Activated CD8-positive, alpha-beta memory T cell treated with anti-CD3 and anti-CD28 coated beads for 4 hours (primary cell): ENCODE data around the gene RUVBL1.
A peak's percentile ranks its signal among the peaks of the same experiment; 100 is the strongest.
"Not testable (repeated sequence)": the region's sequence is repeated elsewhere in the genome, so short reads cannot be mapped to it uniquely, and the experiment has no call there.

Experiments used
- DNase-seq, 2 donors: peaks; one replicate each; pipeline ENCODE4 v3.0.0-alpha.2; 2020; ENCODE audit warnings: low read depth in 2 of 2

The RUVBL1 gene

DNA sequence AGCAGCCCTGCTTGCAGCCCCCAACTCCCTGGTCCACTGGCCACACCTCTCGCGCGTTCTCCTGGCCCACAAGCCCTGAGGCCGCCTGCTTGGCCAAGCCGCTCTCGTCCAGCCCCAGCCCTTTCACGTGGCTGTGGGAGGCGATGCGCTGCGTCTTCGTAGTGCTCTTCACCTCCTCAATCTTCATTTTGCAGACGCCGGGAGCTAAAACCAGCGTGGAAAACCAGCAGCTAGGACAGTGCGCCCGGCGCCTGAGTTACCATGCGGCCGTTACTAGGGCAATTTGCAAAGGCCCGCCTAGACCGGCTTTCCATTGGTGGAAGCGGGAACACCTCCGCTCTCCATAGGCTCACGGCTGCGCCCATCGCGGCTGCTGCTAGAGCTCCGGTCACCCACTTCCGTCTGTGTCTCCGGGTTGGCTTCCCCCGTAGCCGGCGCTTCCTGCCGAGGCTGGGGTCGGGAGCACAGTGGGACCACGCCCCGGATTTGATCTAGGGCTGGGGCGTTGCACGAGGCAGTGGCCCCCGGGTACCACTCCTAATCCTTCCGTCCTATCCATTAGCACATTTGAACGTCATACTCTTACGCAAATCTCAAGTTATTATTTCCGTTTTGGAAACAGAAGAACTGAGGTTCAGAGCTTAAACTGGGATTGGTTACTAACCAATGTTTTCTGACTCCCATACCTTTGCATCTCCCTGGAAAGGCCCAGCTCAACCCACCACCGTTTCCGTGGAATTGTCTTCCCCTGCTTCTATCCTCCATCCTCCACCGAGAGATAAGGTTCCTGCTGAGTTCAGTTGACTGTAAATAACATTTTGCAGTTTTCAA, at the start of gene RUVBL1:
TSS of gene RUVBL1 (minus strand) at position 275 of the 831 bp plus-strand sequence. CDS start at position 187, 88 bp downstream.
- DNase-seq = peak; percentile 90 to 94

DNA sequence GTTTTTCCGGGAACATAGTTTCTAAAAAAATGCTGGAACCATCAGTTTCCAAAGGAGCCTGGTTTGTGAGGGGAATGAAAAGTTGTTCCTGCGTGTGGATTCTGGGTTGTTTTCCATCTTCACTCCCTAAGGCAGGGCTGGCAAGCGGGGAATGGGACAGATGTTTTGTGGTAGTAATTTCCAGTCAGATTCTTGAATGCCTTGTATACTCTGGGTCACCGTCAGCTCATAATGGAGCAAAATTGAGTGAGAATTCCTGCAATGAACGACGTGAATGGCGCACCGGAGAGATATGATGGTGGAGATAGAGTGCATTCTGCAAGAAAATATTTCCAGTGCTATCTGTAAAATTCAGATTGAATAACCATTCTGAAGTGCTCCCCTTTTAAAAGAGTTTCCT, 49.6 kb upstream of the RUVBL1 start:
- no peak for DNase-seq

DNA sequence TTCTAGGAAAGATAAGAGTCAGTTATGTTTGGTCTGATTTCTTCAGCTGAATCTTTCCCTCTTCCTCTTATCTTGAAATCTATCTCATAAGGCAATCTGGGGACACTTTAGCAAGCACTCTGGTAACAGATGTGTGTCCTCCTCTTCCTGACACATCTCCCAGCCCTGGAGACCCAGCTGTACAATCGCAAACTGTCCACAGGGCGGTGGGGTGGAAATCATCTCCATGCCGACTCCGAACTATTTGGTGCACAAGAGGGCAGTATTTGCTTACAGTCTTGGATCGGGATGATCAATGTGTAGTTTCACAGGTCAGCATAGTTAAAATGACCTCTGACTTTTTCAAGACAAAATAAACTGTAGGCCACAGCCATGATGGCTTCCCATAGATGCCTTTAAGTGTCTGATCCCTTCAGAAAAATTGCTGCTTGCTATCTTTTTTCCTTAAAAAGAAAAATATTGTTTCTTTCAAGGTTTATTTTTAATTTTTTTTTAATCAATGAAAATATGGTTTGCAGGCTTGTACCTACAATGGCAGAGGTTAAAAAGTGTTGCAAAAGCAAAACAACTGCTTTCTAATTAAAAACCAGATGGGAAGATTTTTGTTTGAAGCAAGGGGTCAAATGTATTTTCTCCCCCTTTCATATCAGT, 47.4 kb upstream of the RUVBL1 start:
- no peak for DNase-seq

DNA sequence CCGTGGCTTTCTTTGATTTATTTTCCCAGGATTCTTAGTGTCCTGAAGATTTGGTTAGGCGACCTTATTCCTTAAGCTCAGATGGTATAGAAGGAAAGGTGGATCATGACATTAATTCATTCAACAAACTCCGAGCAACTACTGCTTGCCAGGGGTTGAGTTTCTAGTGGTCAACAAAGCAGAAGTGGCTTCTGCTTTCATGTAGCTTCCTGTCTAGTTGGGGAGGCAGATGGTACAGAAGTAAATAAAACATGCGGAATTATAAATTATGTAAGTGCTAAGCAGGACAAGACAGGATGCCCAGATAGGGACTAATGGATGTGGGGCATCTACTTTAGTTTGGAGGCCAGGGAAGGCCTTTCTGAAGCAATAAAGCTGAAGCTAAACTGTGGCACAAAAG, 45.2 kb upstream of the RUVBL1 start:
- DNase-seq = no peak

DNA sequence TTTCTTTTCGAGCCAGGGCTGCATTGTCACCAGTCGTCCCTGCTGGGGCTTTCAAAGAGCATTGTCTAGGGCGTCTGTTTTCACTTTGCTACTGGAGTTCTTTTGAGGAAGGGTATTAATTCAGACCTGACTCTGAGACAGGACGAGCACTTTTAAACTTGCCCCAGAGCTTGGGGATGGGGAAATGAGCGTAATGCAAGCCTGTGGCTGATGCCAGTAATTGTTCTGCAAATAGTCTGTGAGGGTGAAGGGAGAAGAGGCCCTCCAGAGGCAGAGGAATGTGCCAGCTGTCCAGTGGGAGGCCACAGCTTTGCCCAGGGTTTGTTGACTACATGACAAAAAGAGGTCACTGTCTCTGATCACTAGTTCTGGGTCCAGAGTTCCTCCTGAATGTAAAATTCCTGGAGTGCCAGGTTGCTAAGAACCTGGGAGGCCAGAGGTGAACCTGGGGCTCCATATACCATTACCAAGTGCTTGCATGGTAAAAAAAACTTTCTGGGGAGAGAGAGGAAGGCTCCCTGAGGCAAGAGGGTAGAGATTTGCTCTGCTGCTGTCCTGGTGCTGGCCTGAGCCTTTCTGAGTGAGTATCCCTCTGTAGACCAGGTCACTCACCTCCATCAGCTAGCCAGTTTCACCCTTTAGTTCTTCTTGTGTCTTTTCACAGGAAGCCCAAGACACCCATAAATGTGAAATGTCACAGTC, 44.5 kb upstream of the RUVBL1 start:
- DNase-seq = no peak

DNA sequence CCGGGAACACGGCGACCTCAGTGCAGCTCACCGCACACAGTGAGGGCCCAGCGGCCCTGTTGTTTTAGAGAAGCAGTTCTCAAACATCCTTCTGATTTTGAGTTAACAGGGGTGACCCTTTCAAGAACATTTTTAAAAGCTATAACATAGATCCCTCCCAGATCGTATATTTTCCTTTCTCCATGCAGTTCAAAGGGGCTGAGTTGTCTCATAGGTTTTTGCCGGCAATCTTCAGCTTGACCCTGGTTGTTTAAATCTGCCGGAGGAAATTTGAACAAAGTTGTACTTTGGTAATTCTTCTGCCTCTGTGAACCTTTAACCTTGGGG, 44.0 kb upstream of the RUVBL1 start:
- DNase-seq = no peak

DNA sequence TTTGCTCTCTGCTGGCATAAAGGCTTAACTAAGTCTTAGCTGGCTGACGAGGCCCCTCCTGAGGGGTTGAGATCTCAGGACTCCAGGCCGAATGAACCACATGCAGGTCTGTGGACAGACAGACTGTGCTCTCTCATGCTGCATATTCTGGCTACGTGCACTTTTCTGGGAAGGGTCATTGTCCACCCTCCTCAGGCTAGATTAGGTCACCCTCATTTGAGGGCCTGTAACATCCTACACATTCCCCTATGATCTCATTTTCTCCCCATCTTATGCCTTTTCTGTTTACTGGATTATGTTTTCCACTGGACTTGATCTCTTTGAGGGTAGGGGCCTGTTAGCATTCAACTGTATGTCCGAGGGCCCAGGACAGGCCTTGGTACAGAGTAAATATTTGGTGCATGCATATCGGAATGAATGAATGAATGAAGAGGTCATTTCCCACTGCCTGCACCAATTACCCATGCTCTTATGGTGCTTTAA, 43.4 kb upstream of the RUVBL1 start:
- DNase-seq = no peak

DNA sequence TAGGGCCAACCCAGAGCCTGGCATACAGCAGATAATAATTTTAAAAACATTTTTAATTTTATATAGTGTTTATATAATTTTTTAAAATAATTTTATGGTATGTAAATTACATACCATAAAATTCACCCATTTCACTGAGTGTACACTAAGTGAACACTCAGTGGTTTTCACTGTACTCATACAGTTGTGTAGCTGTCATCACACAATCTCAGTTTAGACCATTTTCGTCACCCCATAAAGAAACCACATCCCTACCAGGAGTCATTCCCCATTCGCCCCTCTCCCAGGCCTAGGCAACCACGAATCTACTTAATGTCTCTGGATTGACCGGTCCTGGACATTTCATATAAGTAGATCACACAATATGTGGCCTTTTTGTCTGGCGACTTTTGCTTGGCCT, 39.8 kb upstream of the RUVBL1 start:
- no peak for DNase-seq

DNA sequence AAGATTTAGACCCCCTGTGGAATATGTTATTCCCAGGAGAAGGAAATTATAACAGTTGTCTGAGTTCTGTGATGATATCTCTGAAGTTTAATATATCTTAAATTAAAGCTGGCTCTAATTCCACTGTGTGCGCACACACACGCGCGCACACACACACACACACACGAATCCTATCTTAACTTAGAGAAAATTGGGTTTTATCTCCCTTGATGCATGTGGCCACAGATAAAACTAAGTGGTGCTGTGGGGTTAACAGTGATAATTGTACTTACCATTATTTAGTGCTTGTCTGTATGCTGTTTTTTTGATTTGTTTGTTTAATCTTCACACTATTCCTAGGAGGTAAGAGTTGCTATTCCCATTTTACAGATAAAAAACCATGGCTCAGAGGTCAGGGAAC, 37.0 kb upstream of the RUVBL1 start:
- no peak for DNase-seq

DNA sequence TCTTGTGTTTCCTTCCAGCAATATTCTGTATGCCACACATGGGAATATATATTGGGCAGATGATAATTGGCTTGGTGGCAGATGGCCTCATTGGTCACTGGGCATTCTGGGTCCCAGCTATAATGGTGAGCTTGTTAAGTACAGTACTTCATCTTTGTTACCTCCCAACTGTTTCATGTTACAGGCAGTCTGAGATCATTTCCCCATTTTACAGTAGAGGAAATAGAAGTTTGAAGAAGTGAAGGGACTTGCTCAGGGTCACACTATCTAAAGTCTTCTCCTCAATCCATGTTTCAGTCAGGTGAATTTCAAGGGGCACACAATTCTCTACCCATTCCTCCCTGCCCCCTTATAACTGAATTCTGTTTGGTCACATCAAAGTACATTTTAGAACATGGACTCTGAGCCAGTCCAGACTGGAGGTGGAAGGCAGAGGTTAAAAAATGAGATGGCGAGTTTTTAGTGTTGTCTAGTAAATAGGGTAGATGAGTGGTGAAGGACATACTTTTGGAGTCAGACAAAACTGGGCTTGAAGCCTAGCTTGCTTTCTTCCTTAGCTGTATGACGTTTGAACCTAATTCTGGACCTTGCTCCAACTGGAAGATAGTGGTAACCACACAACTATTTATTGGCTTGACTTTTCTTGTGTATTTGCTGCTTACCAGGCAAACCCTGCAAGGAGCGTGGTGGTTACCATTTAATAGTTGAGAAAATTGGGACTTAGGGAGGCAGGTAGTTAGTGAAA, 32.2 kb upstream of the RUVBL1 start:
- no peak for DNase-seq

DNA sequence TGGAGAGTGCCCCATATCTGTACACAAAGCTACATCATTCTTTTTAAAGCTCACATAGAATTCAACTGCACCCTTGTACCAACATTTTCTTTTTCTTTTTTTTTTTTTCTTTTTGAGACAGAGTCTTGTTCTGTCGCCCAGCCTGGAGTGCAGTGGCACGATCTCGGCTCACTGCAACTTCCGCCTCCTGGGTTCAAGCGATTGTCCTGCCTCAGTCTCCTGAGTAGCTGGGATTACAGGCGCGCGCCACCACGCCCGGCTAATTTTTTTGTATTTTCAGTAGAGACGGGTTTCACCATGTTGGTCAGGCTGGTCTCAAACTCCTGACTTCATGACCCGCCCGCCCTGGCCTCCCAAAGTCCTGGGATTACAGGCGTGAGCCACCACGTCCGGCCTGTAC, 30.7 kb upstream of the RUVBL1 start:
- not testable (repeated sequence) for DNase-seq

DNA sequence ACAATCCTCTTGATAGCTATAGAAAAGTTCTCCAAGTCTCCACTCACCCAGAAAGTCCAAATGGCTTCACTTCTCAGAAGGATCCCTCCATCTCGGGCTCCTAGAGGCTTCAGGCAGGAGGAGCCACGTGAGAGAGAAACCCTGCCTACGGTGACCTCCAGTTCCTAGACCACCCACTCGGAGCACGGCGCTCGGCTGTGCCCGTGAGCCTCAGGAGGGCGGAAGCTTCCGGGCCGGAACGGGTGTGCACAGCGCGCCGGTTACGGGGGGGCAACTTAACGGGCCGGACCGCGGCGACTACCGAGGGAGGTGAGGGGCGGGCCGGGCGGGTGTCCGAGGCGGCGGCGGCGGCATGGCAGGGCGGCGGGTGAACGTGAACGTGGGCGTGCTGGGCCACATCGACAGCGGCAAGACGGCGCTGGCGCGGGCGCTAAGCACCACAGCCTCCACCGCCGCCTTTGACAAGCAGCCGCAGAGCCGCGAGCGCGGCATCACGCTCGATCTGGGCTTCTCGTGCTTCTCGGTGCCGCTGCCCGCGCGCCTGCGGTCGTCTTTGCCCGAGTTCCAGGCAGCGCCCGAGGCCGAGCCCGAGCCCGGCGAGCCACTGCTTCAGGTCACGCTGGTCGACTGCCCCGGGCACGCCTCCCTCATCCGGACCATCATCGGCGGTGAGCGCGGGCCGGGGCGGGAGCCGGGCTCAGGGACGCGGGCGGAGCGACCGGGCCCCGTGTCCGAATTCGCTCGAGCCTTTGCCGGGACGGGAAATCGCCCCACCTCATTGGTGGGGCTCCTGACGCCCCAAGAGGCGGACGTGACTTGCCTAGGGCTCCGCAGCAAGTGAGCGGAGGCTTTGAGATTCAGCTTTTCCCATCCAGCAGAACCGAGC, 29.8 kb upstream of the RUVBL1 start, which contains the start of gene EEFSEC:
TSS of gene EEFSEC (plus strand) at position 326 of the 886 bp plus-strand sequence. CDS start at position 353, 27 bp downstream.
- peak; percentile 64 to 71 for DNase-seq

DNA sequence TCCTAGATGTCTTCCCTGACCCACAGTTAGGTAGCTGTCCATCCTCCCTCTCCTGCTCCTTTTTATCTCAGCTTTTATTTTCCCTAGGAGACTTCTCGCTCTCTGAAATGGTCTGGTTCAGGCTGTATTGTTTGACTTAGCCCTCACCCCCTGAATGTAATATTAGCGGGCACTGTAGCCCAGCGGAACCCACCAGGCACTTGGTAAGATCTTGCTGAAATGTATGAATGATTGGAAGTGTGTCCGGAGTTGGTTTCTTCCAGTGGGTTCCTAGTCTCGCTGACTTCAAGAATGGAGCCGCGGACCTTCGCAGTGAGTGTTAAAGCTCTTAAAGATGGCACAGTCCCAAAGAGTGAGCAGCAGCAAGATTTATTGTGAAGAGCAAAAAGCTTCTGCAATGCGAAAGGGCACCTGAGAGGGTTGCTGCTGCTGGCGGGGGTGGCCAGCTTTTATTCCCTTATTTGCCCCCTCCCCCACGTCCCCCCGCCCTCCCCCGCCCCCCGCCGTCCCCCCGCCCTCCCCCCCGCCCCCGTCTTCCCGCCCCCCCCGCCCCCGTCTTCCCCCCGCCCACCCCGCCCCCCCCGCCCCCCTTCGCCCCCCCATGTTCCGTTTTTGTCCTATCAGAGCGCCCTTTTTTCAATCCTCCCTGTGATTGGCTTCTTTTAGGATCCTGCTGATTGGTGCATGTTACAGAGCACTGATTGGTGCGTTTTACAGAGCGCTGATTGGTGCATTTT, 29.0 kb upstream of the RUVBL1 start:
- DNase-seq = no peak

DNA sequence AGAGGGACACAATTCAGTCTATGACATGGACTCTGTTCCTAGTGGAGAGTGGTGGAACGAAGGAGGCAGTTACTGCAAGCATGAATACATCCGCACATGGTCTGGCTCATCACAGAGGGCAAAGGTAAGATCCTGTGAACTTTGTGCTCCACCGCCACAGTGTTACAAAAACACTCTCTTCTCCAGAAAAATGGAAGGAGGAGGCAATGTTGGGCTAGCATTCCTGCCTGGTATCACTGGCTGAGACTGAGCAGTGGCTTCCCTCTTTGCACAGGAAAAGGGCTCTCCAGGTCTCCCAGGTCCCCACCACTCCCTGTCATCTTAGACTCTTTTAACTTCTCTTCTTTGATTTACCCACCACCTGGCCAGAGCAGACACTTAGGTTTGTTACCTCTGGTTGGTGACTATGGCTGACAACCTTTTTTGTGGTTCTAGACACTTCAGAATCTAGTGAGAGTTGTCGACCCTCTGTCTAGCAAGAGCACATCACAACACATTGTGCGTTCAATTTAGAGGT, 28.2 kb upstream of the RUVBL1 start:
- DNase-seq = no peak

DNA sequence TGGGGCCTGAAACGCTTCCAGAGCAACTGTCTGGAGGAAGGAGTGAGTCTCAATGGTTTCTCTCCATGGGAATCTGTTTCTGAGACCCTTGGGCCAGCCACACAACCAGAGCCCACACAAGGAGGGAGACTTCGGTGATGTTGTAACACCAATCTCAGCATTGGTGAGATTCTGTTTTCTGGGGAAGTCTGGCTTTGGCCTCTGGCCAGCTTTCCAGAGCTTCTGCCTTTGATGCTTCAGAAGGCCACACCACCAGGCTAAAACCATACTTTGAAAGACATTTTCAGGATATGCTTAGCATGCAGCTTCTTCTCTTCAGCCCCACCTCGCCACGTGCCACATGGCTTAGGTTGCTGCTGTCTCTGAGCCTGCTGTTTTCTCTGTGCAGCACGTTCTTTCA, 26.0 kb upstream of the RUVBL1 start:
- DNase-seq = no peak

DNA sequence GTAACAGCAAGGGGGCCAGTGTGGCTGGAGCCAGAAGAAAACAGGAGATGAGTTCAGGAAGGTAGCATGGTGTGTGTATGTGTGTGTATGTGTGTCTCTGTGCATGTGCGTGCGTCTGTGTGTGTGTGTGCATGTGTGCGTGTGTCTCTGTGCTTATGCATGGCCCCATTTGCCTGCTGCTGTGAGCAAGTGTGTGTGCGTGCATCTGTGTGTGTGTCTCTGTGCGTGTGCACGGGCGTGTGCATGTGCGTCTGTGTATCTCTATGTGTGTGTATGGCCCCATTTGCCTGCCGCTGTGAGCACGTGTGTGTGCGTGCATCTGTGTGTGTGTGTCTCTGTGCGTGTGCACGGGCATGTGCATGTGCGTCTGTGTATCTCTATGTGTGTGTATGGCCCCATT, 22.6 kb upstream of the RUVBL1 start:
- no peak for DNase-seq

DNA sequence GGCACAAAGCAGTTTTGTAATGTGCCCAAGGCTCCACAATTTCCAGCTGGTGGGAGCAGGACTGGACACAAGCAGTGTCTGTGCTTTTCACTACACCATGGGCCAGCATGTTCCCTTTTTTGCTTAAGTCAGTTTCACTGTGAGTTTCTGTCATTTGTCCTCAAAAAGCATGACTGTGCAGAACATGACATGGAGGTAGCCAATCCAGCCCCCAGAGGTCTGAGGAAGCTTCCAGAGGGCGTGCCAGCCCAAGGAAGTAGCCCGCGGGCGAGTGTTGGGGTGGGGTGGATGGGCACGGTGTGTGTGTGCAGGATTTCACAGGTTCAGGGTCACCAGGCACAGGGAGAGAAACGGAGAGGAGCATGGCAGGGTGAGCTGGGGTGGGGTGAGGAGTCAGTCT, 21.7 kb upstream of the RUVBL1 start:
- no peak for DNase-seq

DNA sequence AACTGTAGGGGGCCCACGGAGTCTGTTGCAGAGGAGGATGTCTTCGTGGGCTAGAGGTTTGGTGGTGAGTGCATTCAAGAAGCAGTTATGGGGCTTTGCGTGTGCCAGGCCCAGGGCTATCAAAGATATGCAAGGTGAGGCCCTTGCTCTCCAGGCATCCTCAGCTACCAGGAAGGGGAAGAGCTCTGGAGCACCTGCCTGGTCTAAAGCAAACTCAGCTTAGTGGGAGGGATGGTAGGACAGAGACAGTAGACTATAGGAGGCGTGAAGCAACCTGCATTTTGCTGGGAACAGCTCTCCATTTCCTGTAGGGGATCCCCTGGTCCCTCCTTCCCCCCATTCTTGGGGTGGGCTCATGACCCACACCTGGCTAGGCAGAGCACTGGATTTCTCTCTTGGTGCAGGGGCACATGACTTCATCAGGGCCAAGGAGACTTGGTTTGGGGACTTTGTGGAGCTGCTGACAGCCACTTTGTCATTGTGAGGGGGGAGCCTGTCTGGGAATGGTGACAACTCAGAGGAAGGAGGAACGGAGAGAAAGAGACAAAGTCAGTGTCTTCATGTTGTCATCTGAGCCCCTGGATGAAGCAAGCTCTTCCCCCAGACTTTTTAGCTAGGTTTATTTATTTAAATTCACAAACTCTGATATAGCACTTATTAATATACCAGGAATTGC, 21.0 kb upstream of the RUVBL1 start:
- no peak for DNase-seq

DNA sequence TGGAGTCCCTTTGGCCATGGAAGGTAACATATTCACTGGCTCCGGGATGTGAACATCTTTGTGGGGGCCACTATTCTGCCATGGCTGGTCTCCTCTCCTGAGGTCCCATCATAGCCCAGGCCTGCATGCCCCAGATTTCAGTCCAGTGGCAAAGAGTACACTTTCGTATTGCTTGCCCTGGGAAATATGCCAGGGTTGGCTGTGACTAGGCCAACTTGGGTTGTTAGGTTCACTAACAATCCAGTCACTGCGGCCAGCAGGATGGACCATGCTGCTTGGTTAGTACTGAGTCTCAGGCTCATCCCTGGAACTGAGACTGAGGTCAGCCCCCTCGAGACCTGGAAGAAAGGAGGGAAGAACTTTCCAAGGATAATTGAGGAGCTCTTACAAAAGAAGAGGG, 19.9 kb upstream of the RUVBL1 start:
- no peak for DNase-seq
